OCI-LY1 (cell line): Measurements from ENCODE around the gene MAP9.

Source experiments
- H2AFZ ChIP-seq: fragments of 200-600 bp; sonication (generic), shearing (Covaris generic); 2 replicates; pipeline ENCODE4 v1.6.0; 2014; ENCODE audit warnings: antibody characterized with exemption, mild to moderate bottlenecking, low read length
- H3F3A ChIP-seq: fragments of 200-600 bp; sonication (generic), shearing (Covaris generic); 2 replicates; pipeline ENCODE4 v1.6.0; 2014; ENCODE audit warnings: mild to moderate bottlenecking, antibody characterized with exemption, low read length, moderate library complexity; ENCODE audit not compliant: insufficient read depth
- H3K27ac ChIP-seq: fragments of 200-600 bp; sonication (generic); 2 replicates; pipeline ENCODE4 v1.5.1; 2014; ENCODE audit warnings: low read length, mixed run types, mild to moderate bottlenecking, low read depth; ENCODE audit not compliant: poor library complexity, severe bottlenecking
- H3K27me3 ChIP-seq: fragments of 200-600 bp; sonication (generic); 2 replicates; pipeline ENCODE4 v1.6.0; 2014; ENCODE audit warnings: antibody characterized with exemption, mild to moderate bottlenecking, low read length, moderate library complexity; ENCODE audit not compliant: insufficient read depth
- H3K36me3 ChIP-seq: fragments of 200-600 bp; sonication (generic); 2 replicates; pipeline ENCODE4 v1.6.1; 2014; ENCODE audit warnings: mild to moderate bottlenecking, antibody characterized with exemption, low read length, moderate library complexity, mixed read lengths; ENCODE audit not compliant: insufficient read depth
- H3K4me1 ChIP-seq: fragments of 200-600 bp; sonication (generic); 2 replicates; pipeline ENCODE4 v1.5.1; 2014; ENCODE audit warnings: mild to moderate bottlenecking, low read length, moderate library complexity; ENCODE audit not compliant: insufficient read depth, severe bottlenecking
- H3K4me2 ChIP-seq: fragments of 200-600 bp; sonication (generic), shearing (Covaris generic); 2 replicates; pipeline ENCODE4 v1.6.1; 2014; ENCODE audit warnings: low read length
- H3K4me3 ChIP-seq: fragments of 200-600 bp; sonication (generic); 2 replicates; pipeline ENCODE4 v1.5.1; 2014; ENCODE audit warnings: low read length, low read depth, mild to moderate bottlenecking, mixed read lengths; ENCODE audit not compliant: poor library complexity, severe bottlenecking
- H3K79me2 ChIP-seq: fragments of 200-600 bp; shearing (Covaris generic); 2 replicates; pipeline ENCODE4 v1.6.1; 2016; ENCODE audit warnings: mixed run types, low read length, mixed read lengths; ENCODE audit not compliant: insufficient read depth
- H3K9ac ChIP-seq: fragments of 200-600 bp; sonication (generic), shearing (Covaris generic); 2 replicates; pipeline ENCODE4 v1.6.1; 2014; ENCODE audit warnings: mild to moderate bottlenecking, low read length, mixed read lengths
- H3K9me2 ChIP-seq: fragments of 200-600 bp; sonication (generic), shearing (Covaris generic); 2 replicates; pipeline ENCODE4 v1.6.1; 2014; ENCODE audit warnings: low read depth, mild to moderate bottlenecking, low read length, mixed read lengths
- H3K9me3 ChIP-seq: fragments of 200-600 bp; shearing (Covaris generic); 2 replicates; pipeline ENCODE4 v1.6.1; 2014; ENCODE audit warnings: low read length, mixed read lengths
- H4K20me1 ChIP-seq: fragments of 200-600 bp; sonication (generic), shearing (Covaris generic); 2 replicates; pipeline ENCODE4 v1.6.0; 2016; ENCODE audit warnings: mild to moderate bottlenecking, low read length; ENCODE audit not compliant: insufficient read depth
- EZH2 ChIP-seq: fragments of 200-600 bp; sonication (generic), shearing (Covaris generic); IDR thresholded peaks from 2 replicates; pipeline ENCODE4 v1.8.0; 2017; ENCODE audit warnings: borderline replicate concordance, mixed run types, mild to moderate bottlenecking, antibody characterized with exemption, low read length, moderate library complexity, mixed read lengths
- TF ChIP-seq, protein P1 (sequence below): fragments of 200-600 bp; sonication (generic), shearing (Covaris generic); IDR thresholded peaks from 2 replicates; pipeline ENCODE4 v1.5.1; 2017; ENCODE audit warnings: mild to moderate bottlenecking, antibody characterized with exemption, low read length, moderate library complexity, mixed read lengths

The MAP9 gene

DNA sequence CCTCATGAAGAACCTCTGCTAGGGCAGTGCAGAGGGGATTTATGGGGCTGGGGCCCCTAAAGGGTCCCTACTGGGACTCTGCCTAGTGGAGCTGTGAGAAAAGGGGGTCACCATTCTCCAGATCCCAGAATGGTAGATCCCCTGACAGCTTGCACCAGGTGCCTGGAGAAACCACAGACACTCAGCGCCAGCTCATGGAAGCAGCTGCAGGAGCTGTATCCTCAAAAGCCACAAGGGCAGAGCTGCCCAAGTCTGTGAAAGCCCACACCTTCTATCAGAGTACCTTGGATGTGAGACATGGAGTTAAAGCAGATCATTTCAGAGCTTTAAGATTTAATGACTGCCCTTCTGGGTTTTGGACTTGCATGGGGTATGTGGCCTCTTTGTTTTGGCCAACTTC, 38.6 kb downstream of the MAP9 start:
- H3K4me2 ChIP-seq = no peak overlapping the region
- H3K9me2 ChIP-seq = no peaks in the 10 kb centered on the region
- no peak overlapping the region for H2AFZ ChIP-seq
- H4K20me1 ChIP-seq = no peaks in the 10 kb centered on the region
- no peak overlapping the region for H3K9ac ChIP-seq
- no peak overlapping the region for H3K4me3 ChIP-seq
- no peaks in the 10 kb centered on the region for H3K36me3 ChIP-seq
- TF ChIP-seq EZH2 = no peak
- TF ChIP-seq, protein P1, sequence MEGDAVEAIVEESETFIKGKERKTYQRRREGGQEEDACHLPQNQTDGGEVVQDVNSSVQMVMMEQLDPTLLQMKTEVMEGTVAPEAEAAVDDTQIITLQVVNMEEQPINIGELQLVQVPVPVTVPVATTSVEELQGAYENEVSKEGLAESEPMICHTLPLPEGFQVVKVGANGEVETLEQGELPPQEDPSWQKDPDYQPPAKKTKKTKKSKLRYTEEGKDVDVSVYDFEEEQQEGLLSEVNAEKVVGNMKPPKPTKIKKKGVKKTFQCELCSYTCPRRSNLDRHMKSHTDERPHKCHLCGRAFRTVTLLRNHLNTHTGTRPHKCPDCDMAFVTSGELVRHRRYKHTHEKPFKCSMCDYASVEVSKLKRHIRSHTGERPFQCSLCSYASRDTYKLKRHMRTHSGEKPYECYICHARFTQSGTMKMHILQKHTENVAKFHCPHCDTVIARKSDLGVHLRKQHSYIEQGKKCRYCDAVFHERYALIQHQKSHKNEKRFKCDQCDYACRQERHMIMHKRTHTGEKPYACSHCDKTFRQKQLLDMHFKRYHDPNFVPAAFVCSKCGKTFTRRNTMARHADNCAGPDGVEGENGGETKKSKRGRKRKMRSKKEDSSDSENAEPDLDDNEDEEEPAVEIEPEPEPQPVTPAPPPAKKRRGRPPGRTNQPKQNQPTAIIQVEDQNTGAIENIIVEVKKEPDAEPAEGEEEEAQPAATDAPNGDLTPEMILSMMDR = no peak
- no peaks in the 10 kb centered on the region for H3K79me2 ChIP-seq
- no peaks in the 10 kb centered on the region for H3K9me3 ChIP-seq
- no peaks in the 10 kb centered on the region for H3K4me1 ChIP-seq
- no peaks in the 10 kb centered on the region for H3K27me3 ChIP-seq
- H3F3A ChIP-seq = no peaks in the 10 kb centered on the region
- H3K27ac ChIP-seq = no peak overlapping the region

DNA sequence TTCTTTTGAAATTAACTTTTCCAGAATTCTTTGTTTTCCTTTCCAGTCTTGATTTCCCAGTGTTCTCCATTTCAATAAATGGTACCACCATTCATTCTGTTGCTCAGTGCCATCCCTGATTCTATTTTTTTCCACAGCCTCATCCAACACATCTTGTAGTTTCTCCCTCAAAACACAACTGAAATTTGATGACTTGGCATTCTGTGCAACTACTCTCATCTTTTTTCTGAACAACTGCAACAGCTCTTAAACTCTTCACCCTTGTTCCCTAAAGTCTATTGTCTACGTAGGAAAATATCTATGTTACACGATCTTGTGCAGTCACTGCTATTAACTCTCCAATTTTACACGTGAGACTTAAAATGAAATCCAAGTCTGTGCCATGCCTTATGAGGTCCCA, 40.5 kb downstream of the MAP9 start:
- no peak overlapping the region for H2AFZ ChIP-seq
- no peaks in the 10 kb centered on the region for H4K20me1 ChIP-seq
- no peak overlapping the region for H3K27ac ChIP-seq
- no peak overlapping the region for H3K9ac ChIP-seq
- H3K36me3 ChIP-seq = no peaks in the 10 kb centered on the region
- TF ChIP-seq EZH2 = no peak
- TF ChIP-seq, protein P1 = no peak
- no peak overlapping the region for H3K4me3 ChIP-seq
- no peaks in the 10 kb centered on the region for H3K4me1 ChIP-seq
- H3K27me3 ChIP-seq = no peaks in the 10 kb centered on the region
- no peaks in the 10 kb centered on the region for H3K9me2 ChIP-seq
- H3K4me2 ChIP-seq = no peak overlapping the region
- H3K9me3 ChIP-seq = no peaks in the 10 kb centered on the region
- no peaks in the 10 kb centered on the region for H3F3A ChIP-seq
- no peaks in the 10 kb centered on the region for H3K79me2 ChIP-seq

DNA sequence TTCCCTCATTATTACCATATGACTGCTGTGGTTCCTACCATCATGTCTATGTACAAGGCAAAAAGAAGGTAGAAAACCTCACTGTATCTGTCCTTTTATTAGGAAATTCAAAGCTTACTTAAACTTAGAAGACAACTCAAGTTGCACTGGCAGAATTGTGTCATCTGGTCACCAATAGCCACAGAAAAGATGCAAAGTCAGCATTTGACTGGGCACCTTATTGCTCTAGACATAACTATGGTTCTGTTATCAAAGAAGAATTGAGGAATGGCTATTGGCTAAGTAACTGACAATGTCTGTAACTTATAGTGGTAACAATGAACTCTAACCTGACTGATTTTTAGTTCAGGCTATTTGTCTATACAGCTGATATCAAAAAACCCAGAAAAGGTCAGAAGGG, 45.3 kb downstream of the MAP9 start:
- no peak for TF ChIP-seq EZH2
- TF ChIP-seq, protein P1 = no peak
- Histone ChIP-seq H3K27me3 (no peaks in the 10 kb centered on the region), H3K27ac (no peak overlapping the region), H3K9me2 (no peaks in the 10 kb centered on the region), H3K9me3 (no peaks in the 10 kb centered on the region), H3K9ac (no peak overlapping the region), H3K4me2 (no peak overlapping the region), H2AFZ (no peak overlapping the region), H3F3A (no peaks in the 10 kb centered on the region), H3K79me2 (no peaks in the 10 kb centered on the region), H3K36me3 (no peaks in the 10 kb centered on the region), H4K20me1 (no peaks in the 10 kb centered on the region), H3K4me1 (no peaks in the 10 kb centered on the region), H3K4me3 (no peak overlapping the region)
